SKM-1 treated with dmso at 0.1 percent for 144 hours (cell line): ENCODE data around the gene GGT5.

Source experiments
- DNase-seq: peaks from one replicate; lab custom pipeline; 2025; ENCODE audit not compliant: unreplicated experiment; lab: John Stamatoyannopoulos, UW

The GGT5 gene

DNA sequence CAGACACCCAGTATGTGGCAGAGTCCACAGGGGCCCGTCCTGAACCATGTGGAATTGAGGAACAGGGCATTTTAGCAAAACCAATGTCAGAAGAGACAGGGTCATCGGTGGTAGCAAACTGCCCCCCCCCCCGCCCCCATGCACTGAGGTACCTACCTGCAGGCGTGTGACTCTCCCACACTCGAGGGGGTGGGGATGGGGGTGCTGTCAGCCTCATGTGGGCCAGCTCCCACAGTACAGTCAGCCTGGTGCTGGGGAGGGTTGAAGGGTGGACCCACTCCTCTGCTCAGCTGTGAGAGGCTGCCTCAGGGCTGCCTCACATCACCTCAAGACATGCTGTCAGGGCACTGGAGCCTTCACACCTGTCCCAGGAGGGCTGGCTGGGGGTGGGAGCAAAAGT, 74.2 kb downstream of the GGT5 start:
- no peak for DNase-seq

GRCh38 chr22:24170188-24170587, 74.7 kb downstream of the GGT5 start:
- DNase-seq, result no peak
